Vagina (tissue), 2 donors: ENCODE measurements around the gene SUSD6.

ENCODE experiments used
- CTCF ChIP-seq, 3 experiments: fragments of 450-650 bp in 2 of 3; fragments of 200-600 bp in 1 of 3; sonication (generic) in 1 of 3; IDR thresholded peaks; one replicate each; pipeline ENCODE4 v1.5.1; 2017 to 2019; ENCODE audit warnings: antibody characterized with exemption in 3 of 3, mild to moderate bottlenecking in 2 of 3, moderate library complexity in 2 of 3
- POLR2A ChIP-seq, 2 donors: fragments of 450-650 bp; IDR thresholded peaks; one replicate each; pipeline ENCODE4 v1.6.1; 2017; ENCODE audit warnings: antibody characterized with exemption in 2 of 2, mild to moderate bottlenecking in 2 of 2, moderate library complexity in 2 of 2
- POLR2AphosphoS5 ChIP-seq, 2 donors: sonication (generic); formaldehyde crosslinking; IDR thresholded peaks; one replicate each; pipeline ENCODE4 v1.9.0; 2017; ENCODE audit warnings: antibody characterized with exemption in 2 of 2, mild to moderate bottlenecking in 2 of 2, low read depth in 1 of 2; ENCODE audit not compliant: insufficient read depth in 1 of 2

GRCh38 chr14:69683971-69684370 is 72.6 kb downstream of the SUSD6 start:
- no peak for TF ChIP-seq POLR2A (IDR thresholded peaks at IDR 0.05)
- TF ChIP-seq CTCF (IDR thresholded peaks at IDR 0.05): no peak
- TF ChIP-seq POLR2AphosphoS5 (IDR thresholded peaks at IDR 0.05; ENCODE audit: insufficient read depth in 1 of 2, low read depth in 1 of 2): no peak
